K562 (cell line): ENCODE measurements around the gene INPP4B. TPM values are rescaled to one million over a fixed set of nuclear protein-coding genes. Genes with fewer than 3 reads are reported as not detected.

Experiments used
- ATAC-seq: fragments of 200-7000 bp; cut with Tn5 transposase; 3 replicates; pipeline ENCODE4 v1.9.1; 2020; ENCODE audit warnings: moderate library complexity
- BruUV-seq: library from RNA; stranded (reverse); fragments of 400-500 nt; replicated peaks from 2 replicates; lab custom pipeline; 2021; lab: Mats Ljungman, UMichigan
- CTCF ChIA-PET: fragments of 300-600 bp; formaldehyde crosslinking; extraction: SDS; loops from one replicate; lab custom pipeline; 2021; ENCODE audit warnings: low intra/inter-chr PET ratio; lab: Yijun Ruan, JAX
- POLR2A ChIA-PET: fragments of 300-600, 350-650 bp; sonication (Branson Sonifier 250); formaldehyde crosslinking; extraction: SDS; loops from one replicate; lab custom pipeline; 2021; ENCODE audit warnings: antibody characterized with exemption, inconsistent platforms; lab: Yijun Ruan, JAX
- DNase-seq, 4 experiments: peaks; one replicate each; pipeline versions ENCODE4 v3.0.0 to v3.0.0-alpha.2; 2011 to 2018; ENCODE audit warnings: low spot score in 3 of 4, mixed read lengths in 3 of 4; ENCODE audit errors: extremely low read depth in 1 of 4
- FAIRE-seq: peaks from 2 replicates; lab custom pipeline; 2011; peaks lifted over from hg19 to GRCh38; lab: Jason Lieb, UNC
- H2AFZ ChIP-seq: 2 replicates; pipeline ENCODE4 v1.6.0; 2011; ENCODE audit warnings: low read depth, low read length, control low read depth, inconsistent platforms
- H3K27ac ChIP-seq: fragments of 200-600 bp; 3 replicates; pipeline ENCODE4 v1.8.0; 2011; ENCODE audit warnings: low read depth, mild to moderate bottlenecking, control low read depth, inconsistent platforms, low read length, moderate library complexity, mixed read lengths; ENCODE audit errors: extremely low read depth
- H3K27me3 ChIP-seq, 2 experiments: fragments of 300-600 bp in 1 of 2; 2 replicates in 1 of 2; 3 replicates in 1 of 2; pipeline versions ENCODE4 v1.6.0 to v1.8.0; 2011; ENCODE audit warnings: inconsistent platforms in 2 of 2, low read length in 2 of 2, mild to moderate bottlenecking in 1 of 2, mixed read lengths in 1 of 2, moderate library complexity in 1 of 2; ENCODE audit not compliant: control insufficient read depth in 2 of 2, insufficient read depth in 2 of 2
- H3K36me3 ChIP-seq: fragments of 300-600 bp; 3 replicates; pipeline ENCODE4 v1.8.0; 2011; ENCODE audit warnings: mild to moderate bottlenecking, low read length, inconsistent platforms; ENCODE audit not compliant: control insufficient read depth, insufficient read depth
- H3K4me1 ChIP-seq, 2 experiments: fragments of 200-600 bp in 1 of 2; replicated peaks in 1 of 2; 2 replicates in 1 of 2; 3 replicates in 1 of 2; pipeline versions ENCODE4 v1.5.1 to v1.8.0; 2011; ENCODE audit warnings: inconsistent platforms in 2 of 2, low read length in 2 of 2, mild to moderate bottlenecking in 1 of 2, mixed read lengths in 1 of 2, moderate library complexity in 1 of 2; ENCODE audit not compliant: control insufficient read depth in 2 of 2, insufficient read depth in 2 of 2
- H3K4me2 ChIP-seq: 2 replicates; pipeline ENCODE4 v1.6.1; 2011; ENCODE audit warnings: low read length, control low read depth, inconsistent platforms, mixed read lengths; ENCODE audit not compliant: insufficient read depth
- H3K4me3 ChIP-seq: fragments of 200-600 bp; sonication (generic), shearing (Covaris generic); 2 replicates; pipeline ENCODE4 v1.5.1; 2016; ENCODE audit warnings: control low read depth, inconsistent platforms
- H3K79me2 ChIP-seq: fragments of 200-600 bp; 3 replicates; pipeline ENCODE4 v1.8.0; 2011; ENCODE audit warnings: low read length, inconsistent platforms; ENCODE audit not compliant: control insufficient read depth, insufficient read depth
- H3K9ac ChIP-seq, 2 experiments: 2 replicates each; pipeline versions ENCODE4 v1.6.0 to v1.6.1; 2011; ENCODE audit warnings: low read depth in 2 of 2, low read length in 2 of 2, control low read depth in 1 of 2, inconsistent platforms in 1 of 2, mild to moderate bottlenecking in 1 of 2, mixed read lengths in 1 of 2; ENCODE audit not compliant: insufficient read depth in 1 of 2
- H3K9me1 ChIP-seq: one replicate; pipeline ENCODE4 v1.6.0; 2011; ENCODE audit warnings: inconsistent platforms, mild to moderate bottlenecking, low read length, moderate library complexity; ENCODE audit not compliant: control insufficient read depth, insufficient read depth
- H3K9me3 ChIP-seq: replicated peaks from 2 replicates; pipeline ENCODE4 v1.5.1; 2011; ENCODE audit warnings: low read depth, low read length, inconsistent platforms; ENCODE audit not compliant: control insufficient read depth, insufficient read depth
- H4K20me1 ChIP-seq: replicated peaks from 2 replicates; pipeline ENCODE4 v1.6.1; 2011; ENCODE audit warnings: low read length, inconsistent platforms, mixed read lengths; ENCODE audit not compliant: control insufficient read depth, insufficient read depth
- ARID1B ChIP-seq: fragments of 450-650 bp; IDR thresholded peaks from 2 replicates; pipeline ENCODE4 v1.6.1; 2016; ENCODE audit warnings: antibody characterized with exemption, mild to moderate bottlenecking, inconsistent platforms
- CC2D1A ChIP-seq: fragments of 450-650 bp; IDR thresholded peaks from 2 replicates; pipeline ENCODE4 v1.6.1; 2017; ENCODE audit warnings: mild to moderate bottlenecking
- CHD2 ChIP-seq: IDR thresholded peaks from 2 replicates; pipeline ENCODE4 v1.6.1; 2011; ENCODE audit warnings: low read depth, low read length
- FIP1L1 ChIP-seq: fragments of 200-400 bp; formaldehyde crosslinking; IDR thresholded peaks from 2 replicates; pipeline ENCODE4 v1.6.1; 2018; ENCODE audit warnings: mild to moderate bottlenecking, low read depth, low read length; ENCODE audit not compliant: poor library complexity, severe bottlenecking
- FOXA1 ChIP-seq: fragments of 450-650 bp; IDR thresholded peaks from 2 replicates; pipeline ENCODE4 v1.6.1; 2016; ENCODE audit warnings: mild to moderate bottlenecking, borderline replicate concordance
- HLTF ChIP-seq: fragments of 450-650 bp; IDR thresholded peaks from 2 replicates; pipeline ENCODE4 v1.6.1; 2016
- POLR3G ChIP-seq: IDR thresholded peaks from 2 replicates; pipeline ENCODE4 v1.6.1; 2011; ENCODE audit not compliant: insufficient read length, insufficient replicate concordance; ENCODE audit errors: extremely low read depth
- PURB ChIP-seq: sonication (generic); formaldehyde crosslinking; IDR thresholded peaks from 2 replicates; pipeline ENCODE4 v1.9.0; 2021; ENCODE audit warnings: low read depth, mild to moderate bottlenecking, missing genetic modification reagents
- RFX1 ChIP-seq: fragments of 450-650 bp; IDR thresholded peaks from 2 replicates; pipeline ENCODE4 v1.6.1; 2016; ENCODE audit warnings: mild to moderate bottlenecking, moderate library complexity
- STAG1 ChIP-seq: sonication (generic); formaldehyde crosslinking; IDR thresholded peaks from 2 replicates; pipeline ENCODE4 v1.5.0; 2020; ENCODE audit warnings: missing genetic modification reagents, borderline replicate concordance
- TSC22D4 ChIP-seq: fragments of 450-650 bp; IDR thresholded peaks from 2 replicates; pipeline ENCODE4 v1.6.1; 2016; ENCODE audit warnings: missing genetic modification characterization, missing biosample characterization, control low read depth
- WGBS: fragments of 100-300 bp; shearing (Covaris generic); methylation state at CpG from one replicate; pipeline ENCODE4 v1.1.6; 2016; ENCODE audit warnings: low coverage, mixed read lengths; ENCODE audit not compliant: insufficient coverage; ENCODE audit errors: missing lambda C conversion rate; 5-methylcytosine and 5-hydroxymethylcytosine counted together
- in situ Hi-C: fragments of 300-500 bp; cut with MboI; formaldehyde crosslinking; loops from 4 replicates; pipeline ENCODE4 v1.15.0; 2018; ENCODE audit warnings: inconsistent platforms, mixed read lengths
- intact Hi-C: fragments of 100-400 bp; cut with micrococcal nuclease; formaldehyde crosslinking; loops from 2 replicates; pipeline ENCODE4 v1.14.2; 2022
- polyA plus RNA-seq, 8 experiments: library from polyadenylated mRNA; depleted of rRNA in 4 of 8; stranded (reverse) in 5 of 8; unstranded in 3 of 8; fragments of >200 nt; fragmentation: Nextera tagmentation in 2 of 8; fragmentation: Illumina TruSeq in 1 of 8; extraction: Ambion mirVana in 2 of 8; extraction: Trizol in 1 of 8; gene quantifications; 2 replicates each; pipeline versions ENCODE4 v1.2.1 to v1.2.3, GENCODE V29; 2011 to 2014; ENCODE audit warnings: inconsistent platforms in 1 of 8, missing spikeins in 1 of 8
- total RNA-seq, 7 experiments: library from RNA; depleted of rRNA in 6 of 7; stranded (reverse); fragments of >200 nt in 6 of 7; fragmentation: Illumina TruSeq in 2 of 7; extraction: Trizol in 2 of 7; gene quantifications; 2 replicates each; pipeline versions ENCODE4 v1.2.1 to v1.2.3, GENCODE V29; 2011 to 2021; ENCODE audit warnings: low replicate concordance in 1 of 7
- TF ChIP-seq, protein P1 (sequence below): fragments of 450-650 bp; conservative IDR thresholded peaks from 2 replicates; pipeline ENCODE4 v1.6.1; 2016; ENCODE audit warnings: missing genetic modification characterization, low read depth, mild to moderate bottlenecking, missing compliant biosample characterization, moderate library complexity

The INPP4B gene
- total and polyA plus RNA-seq, 9 of the 15 experiments (the other 6 are each of a cell fraction or from before 2014, with no cell fraction given): 0.04 to 0.11 TPM; not detected in 7

DNA sequence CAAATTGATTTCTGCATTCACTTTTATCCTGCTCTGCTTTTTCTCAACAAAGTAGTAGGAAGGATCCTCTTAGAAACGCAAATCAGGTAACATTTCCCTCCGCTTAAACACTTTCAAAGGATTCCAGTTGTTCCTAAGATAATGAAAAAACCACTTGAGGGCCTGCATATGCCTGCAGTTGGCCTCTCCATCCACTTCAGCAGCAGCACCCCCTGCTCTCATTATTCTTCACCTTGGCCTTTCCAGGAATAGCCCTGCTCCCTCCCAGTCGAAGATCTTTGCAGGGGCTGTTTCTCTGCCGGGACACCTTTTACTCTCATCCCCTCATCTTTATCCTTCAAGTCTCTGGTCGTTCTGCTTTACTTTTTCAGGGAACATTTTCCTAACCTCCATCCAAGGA, 314.0 kb downstream of the INPP4B start:
- no peaks in the 10 kb centered on the region for H3K27me3 ChIP-seq
- H3K79me2 ChIP-seq: no peaks in the 10 kb centered on the region
- no TSS peak for BruUV-seq
- no peaks in the 10 kb centered on the region for H3K36me3 ChIP-seq
- H3K9ac ChIP-seq: no peak overlapping the region
- ChIA-PET CTCF (no interaction called here), POLR2A (no interaction called here)
- in situ Hi-C loops (no loop called here), intact Hi-C loops (no loop called here)
- H3K4me3 ChIP-seq: no peak overlapping the region
- no peak for ATAC-seq
- 0% methylated on average over 5 of the region's 5 CpGs for WGBS
- H3K9me1 ChIP-seq: no peaks in the 10 kb centered on the region
- H3K27ac ChIP-seq: no peak overlapping the region
- FAIRE-seq: no peak
- no peak for DNase-seq
- no peaks in the 10 kb centered on the region for H3K9me3 ChIP-seq
- H3K4me2 ChIP-seq: no peak overlapping the region
- TF ChIP-seq STAG1 (CRISPR knock-in tag) (no peak), RFX1 (no peak), FOXA1 (no peak), CC2D1A (no peak), CHD2 (no peak), POLR3G (no peak), TSC22D4 (tag) (no peak), FIP1L1 (no peak), HLTF (no peak), ARID1B (no peak), PURB (CRISPR knock-in tag) (no peak)
- TF ChIP-seq, protein P1, sequence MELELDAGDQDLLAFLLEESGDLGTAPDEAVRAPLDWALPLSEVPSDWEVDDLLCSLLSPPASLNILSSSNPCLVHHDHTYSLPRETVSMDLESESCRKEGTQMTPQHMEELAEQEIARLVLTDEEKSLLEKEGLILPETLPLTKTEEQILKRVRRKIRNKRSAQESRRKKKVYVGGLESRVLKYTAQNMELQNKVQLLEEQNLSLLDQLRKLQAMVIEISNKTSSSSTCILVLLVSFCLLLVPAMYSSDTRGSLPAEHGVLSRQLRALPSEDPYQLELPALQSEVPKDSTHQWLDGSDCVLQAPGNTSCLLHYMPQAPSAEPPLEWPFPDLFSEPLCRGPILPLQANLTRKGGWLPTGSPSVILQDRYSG: no peak
- H4K20me1 ChIP-seq: no peaks in the 10 kb centered on the region
- no peak overlapping the region for H2AFZ ChIP-seq
- H3K4me1 ChIP-seq: no peaks in the 10 kb centered on the region
